Measurements from ENCODE around the gene OSBPL3.

- TF ChIP-seq CTCF (IDR thresholded peaks at IDR 0.05; ENCODE audit: insufficient read depth, low read length, poor library complexity, severe bottlenecking), result no peak
- no peak for TF ChIP-seq EZH2phosphoT487 (conservative IDR thresholded peaks at IDR 0.05; ENCODE audit: low read length)
These were observed 48.1 kb downstream of the OSBPL3 start for GRCh38 chr7:24931844-24932243.
